Natural killer cell (primary cell): Measurements from ENCODE around the gene OR5AS1. TPM values are rescaled to one million over a fixed set of nuclear protein-coding genes. Genes with fewer than 3 reads are reported as not detected.

Source experiments
- ATAC-seq, 3 donors: fragments of 150-1000 bp in 2 of 3; fragments of 200-7000 bp in 1 of 3; cut with Tn5 transposase; 1 replicate in 1 of 3; 2 replicates in 2 of 3; pipeline ENCODE4 v1.10.0; 2021; ENCODE audit warnings: mild to moderate bottlenecking in 2 of 3, moderate library complexity in 2 of 3
- DNase-seq, 2 donors: peaks; one replicate each; pipeline versions ENCODE4 v3.0.0 to v3.0.0-alpha.2; 2013 to 2021; ENCODE audit warnings: mixed read lengths in 1 of 2
- H3K27ac ChIP-seq: one replicate; pipeline ENCODE4 v1.5.1; 2013; ENCODE audit warnings: mild to moderate bottlenecking, low read length
- H3K27me3 ChIP-seq: one replicate; pipeline ENCODE4 v1.6.1; 2013; ENCODE audit warnings: low read length; ENCODE audit not compliant: control insufficient read depth, insufficient read depth
- H3K36me3 ChIP-seq: one replicate; pipeline ENCODE4 v1.6.1; 2013; ENCODE audit warnings: low read length; ENCODE audit not compliant: control insufficient read depth, insufficient read depth
- H3K4me1 ChIP-seq: one replicate; pipeline ENCODE4 v1.6.1; 2013; ENCODE audit warnings: low read length; ENCODE audit not compliant: control insufficient read depth, insufficient read depth
- H3K4me3 ChIP-seq: one replicate; pipeline ENCODE4 v1.5.1; 2013; ENCODE audit warnings: low read length
- H3K9me3 ChIP-seq: one replicate; pipeline ENCODE4 v1.6.1; 2013; ENCODE audit warnings: low read length; ENCODE audit not compliant: control insufficient read depth, insufficient read depth
- H3K27ac Mint-ChIP-seq, 2 donors: one replicate each; pipeline ENCODE4 v1.8.0; 2022; ENCODE audit warnings: mild to moderate bottlenecking in 2 of 2, mixed read lengths in 2 of 2, moderate library complexity in 1 of 2
- H3K27me3 Mint-ChIP-seq, 2 donors: one replicate each; pipeline ENCODE4 v1.8.0; 2022; ENCODE audit warnings: low read depth in 2 of 2, mixed read lengths in 2 of 2
- H3K36me3 Mint-ChIP-seq: one replicate; pipeline ENCODE4 v1.8.0; 2022; ENCODE audit warnings: mixed read lengths
- H3K4me1 Mint-ChIP-seq, 2 donors: one replicate each; pipeline ENCODE4 v1.8.0; 2022; ENCODE audit warnings: mixed read lengths in 2 of 2
- H3K4me3 Mint-ChIP-seq: one replicate; pipeline ENCODE4 v1.8.0; 2022; ENCODE audit warnings: mild to moderate bottlenecking, moderate library complexity, mixed read lengths
- H3K9me3 Mint-ChIP-seq, 2 donors: one replicate each; pipeline ENCODE4 v1.8.0; 2022; ENCODE audit warnings: mixed read lengths in 2 of 2
- WGBS: methylation state at CpG from one replicate; pipeline ENCODE4 v1.1.7; 2013; ENCODE audit warnings: missing lambda C conversion rate; ENCODE audit not compliant: insufficient coverage; 5-methylcytosine and 5-hydroxymethylcytosine counted together
- intact Hi-C: fragments of 100-400 bp; cut with micrococcal nuclease; formaldehyde crosslinking; loops from one replicate; pipeline ENCODE4 v1.14.2; 2022
- total RNA-seq, 4 donors: library from RNA; stranded (reverse); fragments of 120-200 nt in 1 of 4; gene quantifications; one replicate each; pipeline versions ENCODE4 v1.2.3 to v1.2.4, GENCODE V29; 2013 to 2022
- TF ChIP-seq, protein P1 (sequence below): fragments of 200-600 bp; IDR thresholded peaks from one replicate; pipeline ENCODE4 v1.8.0; 2022; ENCODE audit warnings: antibody characterized with exemption

Gene OR5AS1
- total RNA-seq, 3 donors from 2014 or later (not counting 1 experiment from before 2014, with no cell fraction given), result not detected

GRCh38 chr11:56066980-56067379, 39.5 kb downstream of the OR5AS1 start:
- no peaks in the 10 kb centered on the region for H3K36me3 ChIP-seq
- 70% methylated on average over 2 of the region's 2 CpGs for WGBS
- no peaks in the 10 kb centered on the region for H3K36me3 Mint-ChIP-seq
- no peaks in the 10 kb centered on the region for H3K4me1 ChIP-seq
- no peaks in the 10 kb centered on the region for H3K27me3 ChIP-seq
- H3K4me3 Mint-ChIP-seq, result no peak overlapping the region
- peaks cover 3% of the 10 kb centered on the region for H3K9me3 ChIP-seq
- no peak overlapping the region for H3K27ac Mint-ChIP-seq
- no peak for ATAC-seq
- H3K27me3 Mint-ChIP-seq, result no peaks in the 10 kb centered on the region
- intact Hi-C loops, result loop anchor here (10.0 kb wide), 1 partner anchor 82 kb away; no protein-coding TSS in a partner anchor
- no peak overlapping the region for H3K4me3 ChIP-seq
- DNase-seq, result no peak
- TF ChIP-seq, protein P1, sequence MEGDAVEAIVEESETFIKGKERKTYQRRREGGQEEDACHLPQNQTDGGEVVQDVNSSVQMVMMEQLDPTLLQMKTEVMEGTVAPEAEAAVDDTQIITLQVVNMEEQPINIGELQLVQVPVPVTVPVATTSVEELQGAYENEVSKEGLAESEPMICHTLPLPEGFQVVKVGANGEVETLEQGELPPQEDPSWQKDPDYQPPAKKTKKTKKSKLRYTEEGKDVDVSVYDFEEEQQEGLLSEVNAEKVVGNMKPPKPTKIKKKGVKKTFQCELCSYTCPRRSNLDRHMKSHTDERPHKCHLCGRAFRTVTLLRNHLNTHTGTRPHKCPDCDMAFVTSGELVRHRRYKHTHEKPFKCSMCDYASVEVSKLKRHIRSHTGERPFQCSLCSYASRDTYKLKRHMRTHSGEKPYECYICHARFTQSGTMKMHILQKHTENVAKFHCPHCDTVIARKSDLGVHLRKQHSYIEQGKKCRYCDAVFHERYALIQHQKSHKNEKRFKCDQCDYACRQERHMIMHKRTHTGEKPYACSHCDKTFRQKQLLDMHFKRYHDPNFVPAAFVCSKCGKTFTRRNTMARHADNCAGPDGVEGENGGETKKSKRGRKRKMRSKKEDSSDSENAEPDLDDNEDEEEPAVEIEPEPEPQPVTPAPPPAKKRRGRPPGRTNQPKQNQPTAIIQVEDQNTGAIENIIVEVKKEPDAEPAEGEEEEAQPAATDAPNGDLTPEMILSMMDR, result no peak
- peaks cover 10 to 13% of the 10 kb centered on the region in 2 donors for H3K9me3 Mint-ChIP-seq
- H3K4me1 Mint-ChIP-seq, result no peaks in the 10 kb centered on the region
- no peak overlapping the region for H3K27ac ChIP-seq

Other genes starting within 250 kb of the OR5AS1 start
- gene OR5D14, start 232.1 kb upstream of the OR5AS1 start, total RNA-seq, result not detected
- gene OR5L1, start 216.3 kb upstream of the OR5AS1 start, total RNA-seq, result not detected
- not detected for gene OR5D18, start 208.0 kb upstream of the OR5AS1 start, total RNA-seq
- not detected for gene OR5L2, start 200.4 kb upstream of the OR5AS1 start, total RNA-seq
- gene OR5D16, start 188.9 kb upstream of the OR5AS1 start, total RNA-seq, result not detected
- 1 to 10 TPM in 1 of 3 donors, under 1 TPM in 1, not detected in 1; 0.25 to 8.5 TPM for gene TRIM51, start 144.4 kb upstream of the OR5AS1 start, total RNA-seq
- gene OR5W2, start 113.1 kb upstream of the OR5AS1 start, total RNA-seq, result not detected
- not detected for gene OR5I1, start 91.3 kb upstream of the OR5AS1 start, total RNA-seq
- gene OR10AG1, start 57.7 kb upstream of the OR5AS1 start, total RNA-seq, result not detected
- not detected for gene OR5F1, start 33.0 kb upstream of the OR5AS1 start, total RNA-seq
- not detected for gene OR8I2, start 65.7 kb downstream of the OR5AS1 start, total RNA-seq
- not detected for gene OR8H2, start 76.0 kb downstream of the OR5AS1 start, total RNA-seq
- not detected for gene OR8H3, start 94.7 kb downstream of the OR5AS1 start, total RNA-seq
- gene OR8J3, start 112.5 kb downstream of the OR5AS1 start, total RNA-seq, result not detected
- not detected for gene OR8K5, start 132.7 kb downstream of the OR5AS1 start, total RNA-seq
- not detected for gene OR5J2, start 149.0 kb downstream of the OR5AS1 start, total RNA-seq
- not detected for gene OR5T2, start 206.6 kb downstream of the OR5AS1 start, total RNA-seq
- not detected for gene OR5T3, start 224.6 kb downstream of the OR5AS1 start, total RNA-seq
- gene OR5T1, start 246.5 kb downstream of the OR5AS1 start, total RNA-seq, result not detected